HG02610 (cell line): ENCODE results near the gene CD274.
"Not testable (repeated sequence)": the region's sequence is repeated elsewhere in the genome, so short reads cannot be mapped to it uniquely, and the experiment has no call there.

Experiments
- ATAC-seq: cut with Tn5 transposase; IDR thresholded peaks from one replicate; pipeline ENCODE4 v1.9.1; 2021; ENCODE audit warnings: mild to moderate bottlenecking, moderate library complexity; ENCODE audit not compliant: unreplicated experiment

The CD274 gene

DNA sequence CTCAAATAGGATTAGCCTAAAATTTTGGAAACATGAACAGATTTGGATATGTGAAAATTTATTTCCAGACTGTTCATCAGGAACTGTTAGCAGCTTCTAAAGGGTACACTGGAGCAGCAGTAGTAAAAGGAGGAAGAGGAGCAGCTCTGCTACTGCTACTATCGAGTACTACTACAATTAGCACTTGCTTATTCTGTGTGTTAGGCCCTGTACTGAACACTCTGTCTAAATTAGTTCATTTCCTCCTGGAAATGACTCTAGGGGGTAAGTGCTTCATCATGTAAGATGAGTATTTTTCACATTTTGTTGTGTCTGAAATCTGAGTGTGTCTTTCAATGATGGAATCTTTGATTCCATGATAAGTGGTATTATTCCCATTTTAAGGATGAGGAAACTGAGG, 9.8 kb downstream of the CD274 start:
- ATAC-seq, result no peak

- not testable (repeated sequence) for ATAC-seq
These were observed 14.5 kb downstream of the CD274 start for GRCh38 chr9:5464831-5465330.

GRCh38 chr9:5466005-5466404, 15.7 kb downstream of the CD274 start:
- no peak for ATAC-seq

DNA sequence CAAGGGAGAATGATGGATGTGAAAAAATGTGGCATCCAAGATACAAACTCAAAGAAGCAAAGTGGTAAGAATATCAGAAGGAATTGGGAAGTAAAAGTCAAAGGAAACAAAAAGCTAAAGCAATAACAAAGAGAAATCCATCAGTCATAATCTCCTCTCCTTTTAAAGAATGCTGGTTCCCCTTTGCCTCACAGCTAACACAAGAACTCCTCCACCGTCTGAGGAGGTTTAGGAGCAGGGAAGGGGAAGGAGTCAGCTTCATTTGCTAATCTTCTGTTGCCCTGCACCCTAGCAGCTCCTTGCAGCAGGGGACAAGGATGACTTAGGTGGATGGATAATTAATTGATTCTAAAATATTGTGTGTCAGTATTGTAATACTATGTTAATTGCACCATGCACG, 16.4 kb downstream of the CD274 start:
- ATAC-seq, result no peak

GRCh38 chr9:5468850-5469249, 18.5 kb downstream of the CD274 start:
- ATAC-seq, result no peak

- no peak for ATAC-seq
These were observed 19.8 kb downstream of the CD274 start for GRCh38 chr9:5470122-5470521.

DNA sequence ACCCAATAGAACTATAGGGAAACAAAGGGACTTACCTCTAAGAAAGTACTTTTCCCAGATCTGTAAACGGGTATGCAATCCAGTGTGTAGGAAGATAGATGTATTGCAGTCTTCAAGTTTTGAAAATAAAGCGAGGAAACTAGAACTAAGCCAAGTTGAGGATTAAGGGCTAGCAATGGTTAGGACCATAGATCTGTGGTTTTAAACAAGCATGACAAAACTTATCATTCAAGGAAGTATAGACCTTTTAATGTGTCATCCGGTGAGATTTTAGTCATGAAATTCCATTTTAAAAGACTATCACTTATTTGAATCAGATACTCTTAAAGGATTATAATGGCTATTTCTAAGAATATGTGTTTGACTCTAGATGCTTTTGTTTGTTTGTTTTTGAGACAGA, 20.5 kb downstream of the CD274 start:
- ATAC-seq, result no peak

DNA sequence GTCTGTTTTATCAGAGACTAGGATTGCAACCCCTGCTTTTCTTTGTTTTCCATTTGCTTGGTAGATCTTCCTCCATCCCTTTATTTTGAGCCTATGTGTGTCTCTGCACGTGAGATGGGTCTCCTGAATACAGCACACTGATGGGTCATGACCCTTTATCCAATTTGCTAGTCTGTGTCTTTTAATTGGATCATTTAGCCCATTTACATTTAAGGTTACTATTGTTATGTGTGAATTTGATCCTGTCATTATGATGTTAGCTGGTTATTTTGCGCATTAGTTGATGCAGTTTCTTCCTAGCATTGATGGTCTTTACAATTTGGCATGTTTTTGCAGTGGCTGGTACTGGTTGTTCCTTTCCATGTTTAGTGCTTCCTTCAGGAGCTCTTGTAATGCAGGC, 25.3 kb downstream of the CD274 start:
- not testable (repeated sequence) for ATAC-seq

DNA sequence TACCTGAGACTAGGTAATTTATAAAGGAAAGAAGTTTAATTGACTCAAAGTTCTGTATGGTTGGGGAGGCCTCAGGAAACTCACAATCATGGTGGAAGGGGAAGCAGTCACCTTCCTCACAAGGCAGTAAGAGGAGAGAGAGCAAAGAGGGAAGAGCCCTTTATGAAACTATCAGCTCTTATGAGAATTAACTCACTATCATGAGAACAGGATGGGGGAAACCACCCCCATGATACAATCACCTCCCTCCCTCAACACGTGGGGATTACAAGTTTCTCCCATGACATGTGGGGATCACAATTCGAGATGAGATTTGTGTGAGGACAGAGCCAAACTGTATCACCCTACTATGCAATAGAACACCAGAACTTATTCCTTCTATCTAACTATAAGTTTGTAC, 27.9 kb downstream of the CD274 start:
- ATAC-seq, result peak; percentile 60

- peak; percentile 59 for ATAC-seq
These were observed 29.8 kb downstream of the CD274 start for GRCh38 chr9:5479994-5480694.

GRCh38 chr9:5480919-5481318, 30.6 kb downstream of the CD274 start:
- ATAC-seq, result no peak

DNA sequence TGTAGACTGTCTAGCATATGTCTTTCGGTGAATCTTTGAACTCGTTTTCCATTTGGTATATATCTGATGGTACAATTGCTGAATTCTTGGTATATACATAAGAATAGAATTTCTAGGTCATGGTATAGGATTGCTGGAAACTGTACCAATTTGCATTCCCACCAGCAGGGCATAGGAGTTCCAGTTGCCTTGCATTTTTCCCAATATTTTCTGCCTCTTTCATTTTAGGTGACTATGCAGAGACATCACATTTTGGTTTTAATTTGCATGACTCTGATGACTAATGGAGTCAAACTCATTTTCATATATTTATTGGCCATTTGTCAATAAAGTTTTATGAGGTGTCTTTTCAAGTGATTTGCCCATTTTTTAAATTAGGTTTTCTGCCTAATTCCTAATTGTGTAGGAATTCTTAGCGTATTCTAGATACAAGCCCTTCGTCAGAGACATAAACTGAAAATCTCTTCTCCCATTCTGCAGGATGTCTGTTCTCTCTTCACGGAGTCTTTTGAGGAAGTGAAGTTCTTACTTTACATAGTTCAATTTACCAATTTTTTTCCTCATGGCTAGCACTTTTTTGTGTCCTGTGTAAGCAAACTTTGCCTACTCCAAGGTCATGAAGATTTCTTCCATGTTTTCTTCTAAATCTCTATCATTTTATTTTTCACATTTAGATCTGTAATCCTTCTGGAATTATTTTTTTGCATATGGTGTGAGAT, 31.1 kb downstream of the CD274 start:
- ATAC-seq, result no peak

- ATAC-seq, result no peak
These were observed 31.9 kb downstream of the CD274 start for GRCh38 chr9:5482194-5482593.

DNA sequence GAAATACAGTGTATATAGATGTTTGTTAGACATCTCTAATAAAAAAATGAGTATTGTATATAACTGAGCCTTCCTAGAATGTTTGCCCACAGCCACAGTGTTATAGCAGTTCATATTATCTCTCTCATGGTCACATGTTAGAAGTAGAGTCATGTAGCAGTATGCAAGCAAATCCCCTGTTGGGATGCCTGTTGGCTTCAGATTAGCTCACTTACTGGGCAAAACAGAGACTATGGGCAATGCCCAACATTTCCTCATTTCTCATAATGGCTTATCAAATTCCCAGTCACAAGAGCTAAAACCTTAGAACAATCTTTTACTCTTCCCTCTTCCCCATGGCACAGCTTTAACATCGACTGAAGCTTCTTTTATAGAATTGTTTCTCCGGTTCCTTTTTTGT, 33.0 kb downstream of the CD274 start:
- no peak for ATAC-seq

GRCh38 chr9:5485378-5486085, 35.2 kb downstream of the CD274 start:
- no peak for ATAC-seq

- no peak for ATAC-seq
These were observed 36.6 kb downstream of the CD274 start for GRCh38 chr9:5486988-5487387.

- no peak for ATAC-seq
These were observed 38.1 kb downstream of the CD274 start for GRCh38 chr9:5488221-5489008.

DNA sequence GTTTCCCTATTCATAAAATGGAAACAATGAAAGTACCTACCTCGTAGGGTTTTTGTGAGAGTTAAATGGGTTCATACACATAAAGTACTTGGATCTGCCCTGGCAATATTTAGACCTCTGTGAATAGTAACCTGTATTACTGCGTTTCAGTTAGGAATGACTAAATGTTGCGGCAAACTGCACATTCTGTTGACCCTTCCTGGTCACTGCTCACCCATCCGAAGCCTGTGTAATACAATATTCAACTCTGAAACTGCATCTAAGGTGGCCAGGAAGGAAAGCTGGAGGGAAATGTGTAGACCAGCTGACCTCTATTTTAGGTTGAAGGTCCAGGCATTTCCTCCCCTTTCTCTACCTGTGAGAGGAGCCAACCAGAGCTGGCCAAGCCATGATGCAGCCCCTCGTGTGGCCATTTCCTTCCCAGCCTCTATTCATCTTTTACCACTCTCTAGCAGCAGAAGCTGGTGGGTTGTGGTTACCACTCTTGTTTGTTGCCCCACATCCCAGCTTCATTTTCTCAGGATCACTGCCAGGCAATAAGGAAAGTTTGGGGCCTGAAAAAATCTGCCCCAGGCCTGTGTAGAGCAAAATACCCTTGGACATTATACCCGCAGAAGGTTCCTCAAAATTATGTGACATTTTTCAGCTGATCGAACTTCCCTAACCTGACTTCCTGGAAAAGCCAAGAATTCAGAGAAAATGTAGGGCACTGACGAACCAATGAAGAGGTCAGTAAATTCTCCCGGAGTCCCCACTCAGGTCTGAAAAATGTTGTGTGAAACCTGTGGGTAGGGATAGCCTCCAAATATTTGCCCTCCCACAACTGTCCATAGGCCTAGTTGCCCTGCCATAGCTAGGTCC, 39.5 kb downstream of the CD274 start:
- no peak for ATAC-seq

- ATAC-seq, result no peak
These were observed 42.8 kb downstream of the CD274 start for GRCh38 chr9:5492965-5493678.
